ENCODE measurements around the gene C13orf46.

- TF ChIP-seq CTCF (IDR thresholded peaks at IDR 0.05) (no peak), POLR2A (IDR thresholded peaks at IDR 0.05) (no peak), POLR2AphosphoS5 (IDR thresholded peaks at IDR 0.05) (no peak)
Observed at GRCh38 chr13:113948034-113948742, 25.7 kb downstream of the C13orf46 start.
